Aorta (tissue), 5 donors: ENCODE measurements around the gene UGT1A4. TPM values are rescaled to one million over a fixed set of nuclear protein-coding genes. Genes with fewer than 3 reads are reported as not detected.

Source experiments
- ATAC-seq: fragments of 200-7000 bp; cut with Tn5 transposase; one replicate; pipeline ENCODE4 v1.9.1; 2022; ENCODE audit warnings: moderate library complexity; ENCODE audit not compliant: low FRiP score
- DNase-seq, 2 donors: peaks; one replicate each; pipeline ENCODE4 v3.0.0-alpha.2; 2020
- H3K27ac ChIP-seq, 2 donors: one replicate each; pipeline ENCODE4 v1.5.1; 2013; ENCODE audit warnings: low read length in 2 of 2, mild to moderate bottlenecking in 2 of 2, moderate library complexity in 2 of 2, control low read depth in 1 of 2, inconsistent platforms in 1 of 2, low read depth in 1 of 2
- H3K27me3 ChIP-seq, 2 donors: one replicate each; pipeline ENCODE4 v1.6.1; 2013; ENCODE audit warnings: control low read depth in 1 of 2, low read length in 1 of 2, mild to moderate bottlenecking in 1 of 2, moderate library complexity in 1 of 2; ENCODE audit not compliant: insufficient read depth in 2 of 2, control insufficient read depth in 1 of 2
- H3K36me3 ChIP-seq, 2 donors: one replicate each; pipeline ENCODE4 v1.6.1; 2013; ENCODE audit warnings: control low read depth in 1 of 2, low read length in 1 of 2, mild to moderate bottlenecking in 1 of 2; ENCODE audit not compliant: insufficient read depth in 2 of 2, control insufficient read depth in 1 of 2
- H3K4me1 ChIP-seq, 2 donors: one replicate each; pipeline ENCODE4 v1.6.1; 2013; ENCODE audit warnings: low read length in 2 of 2, control low read depth in 1 of 2, mild to moderate bottlenecking in 1 of 2, moderate library complexity in 1 of 2; ENCODE audit not compliant: insufficient read depth in 2 of 2, control insufficient read depth in 1 of 2
- H3K4me3 ChIP-seq, 2 donors: one replicate each; pipeline ENCODE4 v1.5.1; 2013; ENCODE audit warnings: low read length in 2 of 2, control low read depth in 1 of 2, mild to moderate bottlenecking in 1 of 2
- H3K9me3 ChIP-seq: one replicate; pipeline ENCODE4 v1.6.1; 2013; ENCODE audit warnings: mild to moderate bottlenecking, low read length; ENCODE audit not compliant: control insufficient read depth
- WGBS, 2 donors: extraction: QIAGEN DNeasy Blood & Tissue Kit; methylation state at CpG; one replicate each; pipeline ENCODE4 v1.1.7; 2013; 5-methylcytosine and 5-hydroxymethylcytosine counted together
- intact Hi-C, 2 donors: fragments of 100-400 bp; cut with DNase I; formaldehyde crosslinking; loops; one replicate each; pipeline versions ENCODE4 v1.14.2 to v1.15.0; 2022
- polyA plus RNA-seq, 2 donors: library from polyadenylated mRNA; stranded (reverse); fragments of 200-250 nt; gene quantifications; one replicate each; pipeline ENCODE4 v1.2.3, GENCODE V29; 2013
- total RNA-seq, 2 donors: library from RNA; stranded (reverse); fragmentation: NEBNext Ultra II Directional; extraction: Animal tissue kit (Norgen Biotek cat#: 25700); gene quantifications; one replicate each; pipeline ENCODE4 v1.2.1, GENCODE V29; 2021
- donor health status: healthy with polysubstance abuse.
- donor health status: Bipolar disorder and iron deficiency.
- donor health status: DM: no; HTN: no; CAD: no.
- donor health status: DM: no; HTN: no; CAD: no.
- donor health status: DM: yes; HTN: yes; CAD: no.

Gene UGT1A4
- total and polyA plus RNA-seq, 4 donors: not detected

DNA sequence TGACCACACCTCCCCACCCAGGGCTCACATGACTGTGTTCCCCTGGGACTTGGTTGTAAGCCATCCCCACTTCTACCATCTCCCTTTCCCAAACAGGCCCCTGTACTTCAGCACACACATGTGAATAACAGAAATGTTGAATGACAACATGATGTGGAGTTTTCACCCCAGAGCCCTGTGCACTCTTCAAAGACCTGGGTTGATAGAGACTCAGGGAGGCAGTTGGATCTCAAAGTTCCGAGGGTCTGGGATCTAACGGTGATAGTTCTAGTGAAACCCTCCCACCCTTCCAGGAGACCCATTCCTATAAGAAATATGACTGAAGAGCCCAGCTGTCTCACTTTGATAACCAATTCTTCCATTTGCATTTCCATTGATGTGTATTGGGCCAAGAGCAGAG is 59.5 kb downstream of the UGT1A4 start, which contains the start of gene MROH2A:
Gene MROH2A (plus strand): TSS at position 301 of the 400 bp plus-strand sequence. CDS start 1,029 bp downstream, outside the sequence.
- Histone ChIP-seq H3K27me3 (no peaks in the 10 kb centered on the region), H3K36me3 (no peaks in the 10 kb centered on the region), H3K4me1 (no peaks in the 10 kb centered on the region), H3K4me3 (no peak within 1 kb of the TSS), H3K9me3 (peaks cover 7% of the 10 kb centered on the region), H3K27ac (no peak within 1 kb of the TSS)
- 79 to 82% methylated on average over 2 of the region's 2 CpGs for WGBS, 2 donors
- intact Hi-C loops: no loop called here
- ATAC-seq: no peak
- DNase-seq: no peak

GRCh38 chr2:233779722-233780121 is 61.2 kb downstream of the UGT1A4 start:
- H3K27ac ChIP-seq: no peak overlapping the region
- H3K4me1 ChIP-seq: no peaks in the 10 kb centered on the region
- 85 to 89% methylated on average over 4 of the region's 4 CpGs for WGBS, 2 donors
- H3K36me3 ChIP-seq: no peaks in the 10 kb centered on the region
- H3K9me3 ChIP-seq: peaks cover 7% of the 10 kb centered on the region
- H3K27me3 ChIP-seq: no peaks in the 10 kb centered on the region
- DNase-seq (no peak), ATAC-seq (no peak)
- intact Hi-C loops: no loop called here
- no peak overlapping the region for H3K4me3 ChIP-seq

DNA sequence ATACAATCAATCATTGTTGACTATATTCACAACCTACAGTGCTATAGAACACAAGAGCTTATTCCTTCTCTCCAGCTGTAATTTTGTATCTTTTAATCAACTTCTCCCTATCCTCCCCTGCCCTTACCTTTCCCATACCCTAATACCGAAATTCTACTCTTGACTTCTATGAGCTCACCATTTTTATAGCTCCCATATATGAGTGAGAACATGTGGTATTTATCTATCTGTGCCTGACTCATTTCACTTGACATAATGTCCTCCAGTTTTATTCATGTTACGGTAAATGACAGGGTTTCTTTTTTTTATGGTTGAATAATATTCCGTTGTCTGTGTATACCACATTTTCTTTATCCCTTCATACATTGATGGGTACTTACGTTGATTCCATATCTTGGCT is 62.2 kb downstream of the UGT1A4 start:
- H3K27ac ChIP-seq: no peak overlapping the region
- no peaks in the 10 kb centered on the region for H3K4me1 ChIP-seq
- intact Hi-C loops: no loop called here
- DNase-seq (no peak), ATAC-seq (no peak)
- no peak overlapping the region for H3K4me3 ChIP-seq
- no peaks in the 10 kb centered on the region for H3K27me3 ChIP-seq
- WGBS, 2 donors: 88% methylated on average over 4 of the region's 4 CpGs
- H3K9me3 ChIP-seq: peaks cover 7% of the 10 kb centered on the region
- H3K36me3 ChIP-seq: no peaks in the 10 kb centered on the region

DNA sequence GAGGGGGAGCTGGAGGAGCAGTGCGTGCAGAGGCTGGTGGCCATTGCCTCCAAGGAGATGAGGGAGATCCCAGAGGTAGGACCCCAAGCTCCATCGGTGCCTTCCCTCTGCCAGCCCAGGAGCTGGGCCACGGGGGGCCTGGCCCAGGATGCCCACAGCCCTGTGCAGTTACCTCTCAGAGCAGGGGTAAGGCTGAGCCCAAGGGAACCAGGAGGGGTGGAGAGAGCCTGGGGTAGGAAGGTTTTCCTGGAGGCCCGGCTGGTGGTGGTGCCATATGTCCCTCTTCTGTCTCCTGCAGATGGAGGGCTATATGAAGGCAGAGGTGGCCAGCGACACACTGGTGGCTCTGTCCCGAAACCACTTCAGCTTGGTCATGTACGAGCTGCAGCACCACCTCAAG is 71.0 kb downstream of the UGT1A4 start:
- no peaks in the 10 kb centered on the region for H3K4me1 ChIP-seq
- WGBS, 2 donors: 86 to 89% methylated on average over 7 of the region's 7 CpGs
- H3K27me3 ChIP-seq: no peaks in the 10 kb centered on the region
- no peaks in the 10 kb centered on the region for H3K36me3 ChIP-seq
- H3K27ac ChIP-seq: no peak overlapping the region
- peak in 1 of 2 donors; percentile 42 for DNase-seq
- ATAC-seq: peak; percentile 30
- H3K4me3 ChIP-seq: no peak overlapping the region
- intact Hi-C loops: no loop called here
- peaks cover 2% of the 10 kb centered on the region for H3K9me3 ChIP-seq

GRCh38 chr2:233791151-233791882 is 72.8 kb downstream of the UGT1A4 start:
- Histone ChIP-seq H3K9me3 (no peaks in the 10 kb centered on the region), H3K36me3 (no peaks in the 10 kb centered on the region), H3K27ac (no peak overlapping the region), H3K4me3 (no peak overlapping the region), H3K27me3 (no peaks in the 10 kb centered on the region), H3K4me1 (no peaks in the 10 kb centered on the region)
- intact Hi-C loops: no loop called here
- DNase-seq: peak in 1 of 2 donors; percentile 53
- ATAC-seq: no peak
- 79 to 82% methylated on average over 18 of the region's 18 CpGs for WGBS, 2 donors

DNA sequence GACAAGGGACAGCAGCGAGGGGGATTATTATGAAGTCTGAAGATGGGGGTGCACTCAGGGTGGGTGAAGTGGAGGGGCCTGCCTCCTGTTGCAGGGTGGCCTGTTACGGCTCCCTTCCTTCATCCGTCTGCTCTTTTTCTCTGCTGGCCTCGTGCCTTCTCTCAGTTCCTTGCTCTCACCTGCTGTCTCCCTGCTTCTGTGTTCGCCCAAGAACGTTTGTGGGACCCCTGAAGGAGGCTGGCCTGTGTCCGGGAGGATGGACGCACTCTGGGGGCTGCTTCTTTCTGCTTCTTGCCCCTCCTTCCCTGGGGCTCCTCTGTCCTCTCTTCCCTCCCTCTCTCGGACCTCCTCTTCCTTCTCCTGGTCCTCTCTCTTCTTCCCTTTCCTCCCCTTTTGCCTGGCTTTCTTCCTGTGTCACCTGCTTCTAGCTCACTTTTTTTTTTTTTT is 73.4 kb downstream of the UGT1A4 start:
- no peak overlapping the region for H3K4me3 ChIP-seq
- intact Hi-C loops: no loop called here

DNA sequence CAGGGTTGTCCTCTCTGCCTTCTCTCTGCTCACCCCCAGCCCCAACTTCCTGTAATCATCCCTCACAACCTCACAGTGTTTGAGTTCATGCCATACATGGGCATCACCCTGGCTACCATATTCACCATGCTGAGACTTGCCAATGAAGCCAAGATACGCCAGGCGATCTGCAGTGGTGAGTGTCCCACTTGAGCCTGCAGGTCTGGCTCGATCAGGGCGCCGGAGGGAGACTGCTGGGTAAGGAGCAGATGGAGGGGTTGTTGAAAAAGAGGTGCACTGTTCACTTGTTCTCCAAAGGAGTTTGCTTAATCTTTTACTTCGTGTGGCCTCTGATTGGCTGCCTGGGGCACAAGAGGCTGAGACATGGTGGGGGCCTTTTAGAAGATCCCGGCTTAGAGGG is 74.2 kb downstream of the UGT1A4 start:
- Histone ChIP-seq H3K27me3 (no peaks in the 10 kb centered on the region), H3K36me3 (no peaks in the 10 kb centered on the region), H3K4me3 (no peak overlapping the region), H3K4me1 (no peaks in the 10 kb centered on the region), H3K9me3 (no peaks in the 10 kb centered on the region), H3K27ac (no peak overlapping the region)
- ATAC-seq: no peak
- DNase-seq: no peak
- intact Hi-C loops: no loop called here
- WGBS, 2 donors: 83 to 90% methylated on average over 7 of the region's 7 CpGs

More for the DNA sequence above, 73.4 kb downstream of the UGT1A4 start:
- DNase-seq (peak in 1 of 2 donors; percentile 43), ATAC-seq (no peak)
- 74 to 80% methylated on average over 9 of the region's 9 CpGs for WGBS, 2 donors
- H3K9me3 ChIP-seq: no peaks in the 10 kb centered on the region
- no peaks in the 10 kb centered on the region for H3K27me3 ChIP-seq
- no peaks in the 10 kb centered on the region for H3K4me1 ChIP-seq
- H3K36me3 ChIP-seq: no peaks in the 10 kb centered on the region
- H3K27ac ChIP-seq: no peak overlapping the region

DNA sequence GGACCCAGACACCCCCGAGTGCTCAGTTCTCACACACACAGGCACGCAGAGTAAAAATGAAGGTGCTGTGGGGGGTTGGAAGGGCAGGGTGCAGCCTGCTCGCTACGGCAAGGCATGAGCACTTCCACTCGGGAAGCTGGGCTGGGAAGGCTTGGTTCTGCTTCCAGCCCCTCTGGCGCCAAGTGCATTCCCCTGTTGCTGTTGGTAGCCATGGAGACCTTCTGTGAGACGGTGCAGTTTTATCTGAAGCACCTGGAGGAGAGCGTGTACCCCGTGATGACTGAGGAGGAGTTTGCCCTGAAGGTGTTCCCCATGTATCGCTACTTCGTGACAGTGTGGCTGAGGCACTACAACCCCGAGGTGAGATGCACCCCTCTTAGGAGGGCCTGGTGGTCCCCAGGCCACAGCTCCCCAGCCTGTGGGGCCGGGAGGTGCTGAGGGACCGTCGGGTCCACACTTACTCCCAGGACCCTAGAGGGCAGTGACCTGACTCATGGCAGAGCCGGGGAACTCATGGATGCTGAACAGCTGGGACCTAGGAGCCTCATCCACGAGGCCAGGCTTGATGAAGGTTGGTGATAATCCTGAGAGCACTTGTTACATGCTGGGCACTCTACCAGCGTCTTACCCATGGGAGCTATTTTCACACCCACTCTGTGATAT is 75.1 kb downstream of the UGT1A4 start:
- no peaks in the 10 kb centered on the region for H3K36me3 ChIP-seq
- intact Hi-C loops: no loop called here
- WGBS, 2 donors: 78 to 79% methylated on average over 18 of the region's 18 CpGs
- no peak overlapping the region for H3K27ac ChIP-seq
- H3K9me3 ChIP-seq: no peaks in the 10 kb centered on the region
- peak in 1 of 2 donors; percentile 51 for DNase-seq
- H3K27me3 ChIP-seq: no peaks in the 10 kb centered on the region
- no peak overlapping the region for H3K4me3 ChIP-seq
- no peaks in the 10 kb centered on the region for H3K4me1 ChIP-seq
- ATAC-seq: no peak
